ENCODE data around the gene CGB1.
A peak's percentile ranks its signal among the peaks of the same experiment; 100 is the strongest.
"Not testable (repeated sequence)": the region's sequence is repeated elsewhere in the genome, so short reads cannot be mapped to it uniquely, and the experiment has no call there.

CGB1 gene

GRCh38 chr19:49020931-49021895, 15.5 kb downstream of the CGB1 start:
- no peak for DNase-seq

DNA sequence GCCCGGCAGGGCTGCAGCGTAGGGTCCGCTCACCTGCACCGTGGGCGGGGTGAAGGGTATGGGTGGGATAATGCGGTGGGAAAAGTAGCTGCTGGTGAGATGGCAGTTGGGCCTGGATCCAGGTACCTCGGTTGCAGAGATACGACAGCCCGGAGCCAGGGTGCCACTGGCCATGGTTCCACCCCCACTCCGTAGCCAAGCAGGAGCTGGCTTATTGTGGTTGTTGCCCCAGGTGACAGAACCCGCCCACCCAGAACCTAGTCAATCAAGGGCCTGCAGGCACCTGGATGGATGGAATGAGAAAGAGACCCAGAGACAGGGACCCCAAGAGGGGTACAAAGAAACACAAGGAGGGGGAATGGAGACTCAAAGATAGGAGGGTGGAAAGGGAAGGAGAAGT, 16.4 kb downstream of the CGB1 start:
- no peak for DNase-seq

- peak; percentile 28 for DNase-seq
Measured at GRCh38 chr19:49019242-49019932, 17.3 kb downstream of the CGB1 start.

DNA sequence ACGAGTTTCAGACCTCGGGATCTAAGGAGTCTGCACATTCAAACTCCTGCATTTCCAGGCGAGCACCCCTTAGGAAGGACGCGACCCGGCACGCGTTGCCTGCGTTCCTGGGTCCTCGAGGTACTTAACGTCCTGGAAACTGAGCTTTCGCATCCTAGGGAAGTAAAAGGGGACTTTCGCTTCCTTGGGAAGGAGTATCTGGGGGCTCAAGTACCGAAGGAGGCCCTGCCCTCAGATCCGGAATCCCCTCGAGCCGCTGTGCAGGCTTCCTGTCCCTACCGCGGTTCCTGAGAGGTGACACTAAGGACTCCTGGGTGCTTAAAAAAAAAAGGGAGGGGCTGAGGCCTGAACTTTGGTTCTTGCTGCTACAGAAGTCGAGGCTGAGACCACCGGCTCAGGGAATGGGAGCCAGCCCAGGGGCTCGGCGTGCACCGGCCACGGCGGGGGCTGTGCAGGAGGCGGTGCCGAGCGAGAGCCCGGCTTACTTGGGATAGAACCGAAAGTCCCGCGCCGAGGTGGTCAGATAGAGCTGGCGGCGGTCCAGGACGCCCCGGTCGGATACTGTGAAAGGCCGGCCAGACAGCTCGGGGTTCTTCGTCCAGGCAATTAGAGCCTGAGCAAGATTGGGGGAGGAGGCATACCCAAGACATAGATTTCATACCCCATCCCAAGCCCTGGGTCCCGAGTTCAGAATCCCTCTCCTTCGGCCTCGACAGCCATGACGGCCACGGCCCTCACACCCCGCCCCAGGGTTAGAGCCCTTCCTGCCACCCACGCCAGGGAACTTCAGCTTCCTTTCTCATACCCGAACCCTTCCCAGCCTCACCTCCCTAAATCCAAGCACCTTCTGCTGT, 18.1 kb downstream of the CGB1 start:
- not testable (repeated sequence) for DNase-seq

- peak; percentile 61 for DNase-seq
Measured at GRCh38 chr19:49017666-49018351, 18.9 kb downstream of the CGB1 start.

GRCh38 chr19:49017041-49017665, 19.5 kb downstream of the CGB1 start, which contains the start of gene LHB:
TSS of gene LHB (minus strand) at chr19:49017091. CDS start at chr19:49017081, 10 bp downstream.
- no peak for DNase-seq

DNA sequence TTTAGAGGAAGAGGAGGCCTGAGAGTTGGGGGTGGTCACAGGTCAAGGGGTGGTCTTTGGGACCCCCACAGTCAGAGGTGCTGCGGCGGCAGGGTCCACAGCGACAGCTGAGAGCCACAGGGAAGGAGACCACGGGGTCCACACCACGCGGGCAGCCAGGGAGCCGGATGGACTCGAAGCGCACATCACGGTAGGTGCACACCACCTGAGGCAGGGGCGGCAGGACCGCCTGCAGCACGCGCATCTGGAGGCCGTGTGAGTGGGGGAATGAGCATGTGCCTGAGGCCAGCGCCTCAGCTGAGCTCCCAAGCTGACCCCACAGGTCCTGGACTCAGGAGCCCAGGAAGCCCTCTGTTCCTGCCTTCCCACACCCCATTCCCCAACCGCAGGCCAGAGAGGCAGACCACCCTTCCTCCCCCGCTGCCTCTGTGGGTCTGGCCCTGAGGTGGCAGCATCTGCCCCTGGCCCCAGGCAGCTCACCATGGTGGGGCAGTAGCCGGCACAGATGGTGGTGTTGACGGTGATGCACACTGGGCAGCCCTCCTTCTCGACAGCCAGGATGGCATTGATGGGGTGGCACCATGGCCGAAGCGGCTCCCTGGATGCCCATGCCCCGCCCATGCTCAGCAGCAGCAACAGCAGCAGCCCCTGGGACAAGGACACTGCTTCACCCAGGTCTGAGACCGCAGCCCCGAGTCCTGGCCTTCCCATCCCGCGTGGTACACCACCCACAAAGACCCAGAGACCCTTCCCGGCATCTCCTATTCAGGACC, 20.4 kb downstream of the CGB1 start:
- DNase-seq, result no peak

DNA sequence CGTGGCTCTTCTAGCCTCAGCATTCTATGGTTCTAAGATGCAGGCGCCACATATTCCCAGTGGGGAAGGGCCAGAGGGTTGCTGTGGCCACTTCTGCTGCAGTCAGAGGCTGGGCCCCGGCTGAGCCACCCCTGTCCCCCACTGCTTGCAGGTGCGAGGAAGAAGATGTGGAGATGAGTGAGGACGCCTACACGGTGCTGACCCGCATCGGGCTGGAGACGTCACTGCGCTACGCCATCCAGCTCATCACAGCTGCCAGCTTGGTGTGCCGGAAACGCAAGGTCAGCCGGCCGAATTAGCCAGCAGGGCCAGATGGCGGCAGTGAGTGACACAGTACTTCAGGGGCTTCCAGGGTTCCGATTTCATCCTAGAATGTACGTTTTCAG, 21.8 kb downstream of the CGB1 start:
- DNase-seq, result no peak

DNA sequence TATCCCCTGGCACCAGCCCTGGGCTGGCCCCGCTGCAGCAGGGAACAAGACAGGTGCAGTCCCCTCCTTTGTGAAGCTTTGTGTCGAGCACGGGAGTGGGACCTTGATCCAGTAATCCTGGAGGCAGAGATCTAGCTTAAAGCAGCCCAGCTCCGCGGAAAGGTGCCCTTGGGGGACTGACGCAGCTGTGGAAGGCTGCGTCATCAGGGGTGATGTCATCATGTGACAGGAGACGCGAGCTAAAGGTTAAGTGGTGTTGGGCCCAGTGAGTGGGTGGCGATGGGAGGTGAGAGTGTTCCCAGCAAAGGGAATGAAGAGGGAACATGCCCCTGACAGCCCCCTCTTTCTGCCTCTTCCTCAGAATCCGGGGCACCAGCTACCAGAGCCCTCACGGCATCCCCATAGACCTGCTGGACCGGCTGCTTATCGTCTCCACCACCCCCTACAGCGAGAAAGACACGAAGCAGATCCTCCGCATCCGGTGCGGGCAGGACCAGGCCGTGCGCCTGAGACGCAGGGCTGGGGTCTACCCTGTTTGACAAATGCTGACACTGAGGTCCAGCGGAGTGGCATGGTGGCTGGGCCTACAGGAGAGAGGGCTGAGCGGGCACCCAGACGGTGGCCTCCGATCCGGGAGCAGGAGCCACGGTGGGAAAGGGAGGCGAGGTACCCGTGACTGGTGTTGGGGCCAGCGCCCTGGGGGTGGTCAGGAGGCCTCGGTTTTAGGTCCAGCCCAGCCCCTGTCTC, 22.4 kb downstream of the CGB1 start:
- no peak for DNase-seq

- no peak for DNase-seq
Measured at GRCh38 chr19:49011194-49011593, 25.5 kb downstream of the CGB1 start.

DNA sequence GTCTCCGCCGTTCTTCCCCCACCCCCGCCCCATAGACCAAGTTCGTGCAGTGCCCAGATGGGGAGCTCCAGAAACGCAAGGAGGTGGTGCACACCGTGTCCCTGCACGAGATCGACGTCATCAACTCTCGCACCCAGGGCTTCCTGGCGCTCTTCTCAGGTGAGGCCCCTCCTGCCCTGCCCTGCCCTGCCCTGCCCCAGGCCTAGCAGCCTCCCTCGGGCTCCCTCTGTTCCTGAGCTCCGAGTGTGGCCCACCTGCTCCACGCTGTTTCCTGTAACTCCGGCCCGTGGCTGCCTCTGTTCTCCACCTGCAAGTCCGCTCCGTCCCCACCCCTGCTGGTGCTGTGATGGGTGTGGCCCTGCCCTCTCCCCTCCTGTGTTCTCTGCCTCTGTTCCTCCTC, 26.2 kb downstream of the CGB1 start:
- DNase-seq, result no peak

- DNase-seq, result no peak
Measured at GRCh38 chr19:49009828-49010227, 26.9 kb downstream of the CGB1 start.

GRCh38 chr19:49006905-49007304, 29.8 kb downstream of the CGB1 start:
- DNase-seq, result no peak

GRCh38 chr19:49004964-49005614, 31.6 kb downstream of the CGB1 start:
- DNase-seq, result no peak

DNA sequence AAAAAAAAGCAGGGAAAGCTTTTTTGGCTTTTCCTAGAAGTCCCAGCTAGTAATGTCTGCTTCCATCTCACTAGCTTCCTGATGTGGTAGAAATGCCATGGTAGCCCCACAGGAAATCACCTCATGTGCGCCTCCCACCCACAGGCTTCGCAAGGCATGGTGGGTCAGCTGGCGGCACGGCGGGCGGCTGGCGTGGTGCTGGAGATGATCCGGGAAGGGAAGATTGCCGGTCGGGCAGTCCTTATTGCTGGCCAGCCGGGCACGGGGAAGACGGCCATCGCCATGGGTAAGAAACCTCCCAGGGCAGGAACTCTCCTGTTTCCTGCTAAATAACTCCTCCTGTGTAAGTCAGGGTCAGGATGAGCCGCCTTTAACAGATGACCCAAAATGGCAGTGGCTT, 32.6 kb downstream of the CGB1 start:
- DNase-seq, result no peak

- DNase-seq, result no peak
Measured at GRCh38 chr19:48999481-49000325, 37.0 kb downstream of the CGB1 start.

- no peak for DNase-seq
Measured at GRCh38 chr19:48997972-48998371, 38.7 kb downstream of the CGB1 start.

- DNase-seq, result no peak
Measured at GRCh38 chr19:48994035-48994386, 42.7 kb downstream of the CGB1 start.
